MCF 10A (cell line): ENCODE data around the gene PROM1. TPM values are rescaled to one million over a fixed set of nuclear protein-coding genes. Genes with fewer than 3 reads are reported as not detected.

Experiments
- BruUV-seq: library from RNA; stranded (reverse); fragments of 400-500 nt; replicated peaks from 2 replicates; lab custom pipeline; 2021; lab: Mats Ljungman, UMichigan
- CTCF ChIA-PET: fragments of 300-600 bp; sonication (Branson Sonifier 250); formaldehyde crosslinking; extraction: SDS; loops from one replicate; lab custom pipeline; 2021; ENCODE audit warnings: antibody characterized with exemption, inconsistent platforms; lab: Yijun Ruan, JAX
- POLR2A ChIA-PET: fragments of 300-600, 350-650 bp; sonication (Branson Sonifier 250); formaldehyde crosslinking; extraction: SDS; loops from one replicate; lab custom pipeline; 2020; ENCODE audit warnings: antibody characterized with exemption, inconsistent platforms; lab: Yijun Ruan, JAX
- DNase-seq: peaks from one replicate; pipeline ENCODE4 v3.0.0-alpha.2; 2018; ENCODE audit not compliant: unreplicated experiment
- H3K27ac Mint-ChIP-seq: one replicate; pipeline ENCODE4 v1.8.0; 2022; ENCODE audit warnings: mild to moderate bottlenecking, low read depth, mixed read lengths; ENCODE audit not compliant: unreplicated experiment
- H3K27me3 Mint-ChIP-seq: one replicate; pipeline ENCODE4 v1.8.0; 2022; ENCODE audit warnings: mixed read lengths; ENCODE audit not compliant: insufficient read depth, unreplicated experiment
- H3K36me3 Mint-ChIP-seq: one replicate; pipeline ENCODE4 v1.8.0; 2022; ENCODE audit warnings: mild to moderate bottlenecking, moderate library complexity, mixed read lengths; ENCODE audit not compliant: insufficient read depth, unreplicated experiment
- H3K4me1 Mint-ChIP-seq: one replicate; pipeline ENCODE4 v1.8.0; 2022; ENCODE audit warnings: mixed read lengths; ENCODE audit not compliant: insufficient read depth, unreplicated experiment
- H3K4me3 Mint-ChIP-seq: one replicate; pipeline ENCODE4 v1.8.0; 2022; ENCODE audit warnings: mild to moderate bottlenecking, moderate library complexity, mixed read lengths; ENCODE audit not compliant: unreplicated experiment
- H3K9me3 Mint-ChIP-seq: one replicate; pipeline ENCODE4 v1.8.0; 2022; ENCODE audit warnings: mixed read lengths; ENCODE audit not compliant: unreplicated experiment
- CTCF ChIP-seq: fragments of 200-600 bp; IDR thresholded peaks from one replicate; pipeline ENCODE4 v1.8.0; 2022; ENCODE audit warnings: antibody characterized with exemption, mild to moderate bottlenecking; ENCODE audit not compliant: unreplicated experiment
- intact Hi-C: fragments of 100-400 bp; cut with micrococcal nuclease; formaldehyde crosslinking; loops from 2 replicates; pipeline ENCODE4 v1.14.1; 2022
- total RNA-seq: library from RNA; stranded (reverse); gene quantifications from 2 replicates; pipeline ENCODE4 v1.2.3, GENCODE V29; 2022

Gene PROM1
- total RNA-seq, 1 experiment from 2014 or later = not detected

DNA sequence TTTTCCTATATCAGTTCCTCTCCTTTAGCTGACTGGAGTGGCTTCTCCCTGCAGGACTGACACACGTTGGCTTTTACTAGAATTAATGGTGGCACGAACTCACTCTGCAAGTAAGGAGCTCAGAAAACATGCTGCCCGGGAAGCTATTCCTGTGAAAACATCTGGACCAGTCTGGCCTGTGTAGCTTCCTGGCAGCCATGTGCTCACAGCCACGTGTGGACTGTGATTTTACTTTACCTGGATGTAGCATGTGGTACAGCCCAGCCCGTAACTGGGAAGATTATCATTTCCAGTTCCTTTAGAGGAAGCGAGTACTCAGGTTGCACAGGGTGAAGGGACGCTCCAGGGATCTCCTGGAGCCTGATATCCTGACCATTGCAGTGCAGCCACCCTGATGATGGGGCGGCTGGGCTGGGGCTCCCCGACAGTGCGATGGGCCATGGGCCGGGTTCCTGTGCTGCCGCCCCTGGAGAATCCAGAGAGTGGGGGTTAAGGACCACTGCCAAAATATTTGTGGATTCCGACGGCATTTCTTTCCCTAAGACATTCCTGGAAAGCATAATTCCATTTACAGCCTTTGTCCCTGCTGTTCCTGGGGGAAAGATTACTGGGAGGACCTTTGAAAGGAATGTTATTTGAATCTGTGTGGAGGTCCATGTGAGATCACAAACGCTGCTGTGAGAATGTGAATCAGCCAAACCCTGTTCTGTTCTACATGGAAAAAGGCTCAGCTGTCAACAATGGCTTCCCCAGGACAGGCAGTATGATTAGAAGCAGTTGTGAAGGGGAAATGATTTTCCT lies 35.0 kb downstream of the PROM1 start:
- H3K27me3 Mint-ChIP-seq = peaks cover 33% of the 10 kb centered on the region
- no peaks in the 10 kb centered on the region for H3K4me1 Mint-ChIP-seq
- ChIA-PET POLR2A (no interaction called here), CTCF (interaction anchor here (1.1 kb wide), 1 partner anchor 22 kb away, joined by 3 read pairs; no protein-coding TSS in a partner anchor)
- intact Hi-C loops = no loop called here
- no peak for TF ChIP-seq CTCF
- H3K27ac Mint-ChIP-seq = no peak overlapping the region
- no peak for DNase-seq
- no peak overlapping the region for H3K4me3 Mint-ChIP-seq
- no peaks in the 10 kb centered on the region for H3K36me3 Mint-ChIP-seq
- no peaks in the 10 kb centered on the region for H3K9me3 Mint-ChIP-seq
- no TSS peak for BruUV-seq

- no peak for TF ChIP-seq CTCF
- no peak for DNase-seq
- Mint-ChIP-seq H3K36me3 (no peaks in the 10 kb centered on the region), H3K27ac (no peak overlapping the region), H3K9me3 (no peaks in the 10 kb centered on the region), H3K4me3 (no peak overlapping the region), H3K27me3 (peaks cover 3% of the 10 kb centered on the region), H3K4me1 (no peaks in the 10 kb centered on the region)
- intact Hi-C loops = no loop called here
- ChIA-PET POLR2A (no interaction called here), CTCF (interaction anchor here (0.5 to 0.6 kb wide), 3 partner anchors 17 to 27 kb away, joined by 3 to 4 read pairs (median 3); no protein-coding TSS in a partner anchor)
- BruUV-seq = no TSS peak
Measured at GRCh38 chr4:16045687-16046086, 38.1 kb downstream of the PROM1 start.

DNA sequence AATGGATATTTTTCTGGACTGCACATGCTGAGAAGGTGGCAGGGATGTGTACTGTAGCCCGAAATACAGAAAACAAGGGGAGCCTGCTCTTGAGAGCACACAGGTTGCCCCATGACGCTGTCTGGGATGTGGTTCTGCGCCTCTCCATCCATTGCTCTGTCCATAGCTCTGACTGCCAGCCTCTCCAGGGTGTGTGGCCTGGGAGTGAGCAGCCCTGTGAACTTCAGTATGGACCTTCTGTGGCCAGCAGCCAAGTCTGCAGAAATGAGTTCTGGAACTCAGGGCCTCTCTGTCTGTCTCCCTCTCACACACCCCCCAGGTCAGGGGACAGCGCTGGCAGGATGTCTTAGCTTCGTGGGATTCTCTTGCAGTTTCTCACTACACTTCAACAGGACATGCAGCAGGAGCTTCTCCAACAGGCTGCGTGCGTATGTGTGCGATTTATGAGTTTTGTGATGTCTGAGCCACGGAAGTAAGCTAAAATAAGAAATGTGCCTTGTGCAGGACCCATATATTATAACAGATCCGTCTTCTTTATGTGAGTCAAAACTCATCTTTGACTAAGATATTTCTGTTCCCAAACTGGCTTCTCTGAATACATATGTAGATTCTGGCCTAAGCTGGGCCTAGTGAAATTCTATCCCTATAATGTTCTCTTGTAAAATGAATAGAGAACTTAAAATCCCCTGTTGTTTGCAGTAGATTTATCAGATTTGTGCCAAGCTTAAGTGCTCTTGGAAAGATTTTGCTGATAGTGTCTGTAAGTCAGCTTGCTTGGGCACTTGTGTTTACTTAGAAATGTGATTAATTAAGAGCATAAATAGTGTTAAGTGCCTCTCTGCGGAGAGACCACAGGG lies 40.0 kb downstream of the PROM1 start:
- BruUV-seq = no TSS peak
- intact Hi-C loops = no loop called here
- DNase-seq = no peak
- CTCF ChIA-PET = interaction anchor here (0.5 to 1.6 kb wide), 5 partner anchors 14 to 584 kb away, joined by 3 to 5 read pairs (median 3); no protein-coding TSS in a partner anchor
- Mint-ChIP-seq H3K9me3 (no peaks in the 10 kb centered on the region), H3K36me3 (no peaks in the 10 kb centered on the region), H3K27me3 (no peaks in the 10 kb centered on the region), H3K27ac (no peak overlapping the region), H3K4me3 (no peak overlapping the region), H3K4me1 (no peaks in the 10 kb centered on the region)
- no peak for TF ChIP-seq CTCF
- POLR2A ChIA-PET = no interaction called here

DNA sequence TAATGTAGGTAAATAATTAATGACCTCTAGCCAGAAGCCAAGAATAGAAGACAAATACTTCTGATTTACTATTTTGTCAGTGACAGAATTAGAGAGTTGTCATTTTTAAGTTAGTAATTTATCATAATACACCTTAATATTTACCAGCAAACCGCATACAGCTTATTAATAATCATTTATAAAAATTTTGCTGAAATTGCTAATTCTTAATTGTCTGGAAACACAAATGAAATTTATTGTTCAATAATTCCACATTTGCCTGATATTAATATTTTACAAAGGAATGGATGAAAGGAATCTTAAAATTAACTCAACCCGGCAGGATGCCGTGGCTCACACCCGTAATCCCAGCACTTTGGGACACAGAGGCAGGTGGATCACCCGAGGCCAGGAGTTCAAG lies 44.7 kb downstream of the PROM1 start:
- Mint-ChIP-seq H3K9me3 (no peaks in the 10 kb centered on the region), H3K4me3 (no peak overlapping the region), H3K36me3 (no peaks in the 10 kb centered on the region), H3K4me1 (no peaks in the 10 kb centered on the region), H3K27me3 (no peaks in the 10 kb centered on the region), H3K27ac (no peak overlapping the region)
- no peak for TF ChIP-seq CTCF
- BruUV-seq = no TSS peak
- intact Hi-C loops = no loop called here
- DNase-seq = no peak
- POLR2A ChIA-PET = no interaction called here
- CTCF ChIA-PET = no interaction called here
